BE2C (cell line): Measurements from ENCODE around the gene TENT4A.

ENCODE experiments used
- DNase-seq: peaks from one replicate; pipeline ENCODE4 v3.0.0-alpha.2; 2020
- H3K27me3 ChIP-seq: fragments of 250-450 bp; sonication (Bioruptor Pico); 2 replicates; pipeline ENCODE4 v1.5.1; 2020; ENCODE audit warnings: mild to moderate bottlenecking
- H3K36me3 ChIP-seq: fragments of 250-450 bp; sonication (Bioruptor Pico); 2 replicates; pipeline ENCODE4 v1.5.1; 2020; ENCODE audit warnings: mild to moderate bottlenecking
- H3K4me1 ChIP-seq: fragments of 250-450 bp; sonication (Bioruptor Pico); 2 replicates; pipeline ENCODE4 v1.5.1; 2020
- H3K4me3 ChIP-seq: 2 replicates; pipeline ENCODE4 v1.5.1; 2011; ENCODE audit warnings: low read depth, low read length
- H3K9me3 ChIP-seq: fragments of 250-450 bp; sonication (Bioruptor Pico); 2 replicates; pipeline ENCODE4 v1.5.1; 2020
- TF ChIP-seq, protein P1 (sequence below): IDR thresholded peaks from 2 replicates; pipeline ENCODE4 v1.5.1; 2012; ENCODE audit warnings: mild to moderate bottlenecking, low read depth, low read length

Gene TENT4A

DNA sequence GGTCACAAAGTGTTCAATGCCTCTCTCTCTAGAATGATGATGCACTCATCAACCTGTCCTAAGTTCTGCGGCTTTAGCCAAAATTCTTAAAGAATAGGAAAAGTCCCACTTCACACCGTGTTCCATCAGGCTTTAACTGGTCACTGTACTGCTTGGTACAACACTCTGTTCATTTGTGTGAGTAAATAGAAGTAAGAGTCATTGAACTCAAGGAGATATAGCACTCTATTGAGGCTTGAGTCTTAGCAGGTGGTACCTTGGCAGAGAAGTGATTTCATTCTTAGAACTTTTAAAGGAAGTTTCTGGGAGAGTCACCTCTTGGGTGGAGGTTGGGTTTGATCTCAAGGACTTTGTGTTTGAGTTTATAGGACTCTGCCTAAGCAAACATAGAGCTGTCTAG is 92.6 kb downstream of the TENT4A start:
- no peaks in the 10 kb centered on the region for H3K9me3 ChIP-seq
- TF ChIP-seq, protein P1, sequence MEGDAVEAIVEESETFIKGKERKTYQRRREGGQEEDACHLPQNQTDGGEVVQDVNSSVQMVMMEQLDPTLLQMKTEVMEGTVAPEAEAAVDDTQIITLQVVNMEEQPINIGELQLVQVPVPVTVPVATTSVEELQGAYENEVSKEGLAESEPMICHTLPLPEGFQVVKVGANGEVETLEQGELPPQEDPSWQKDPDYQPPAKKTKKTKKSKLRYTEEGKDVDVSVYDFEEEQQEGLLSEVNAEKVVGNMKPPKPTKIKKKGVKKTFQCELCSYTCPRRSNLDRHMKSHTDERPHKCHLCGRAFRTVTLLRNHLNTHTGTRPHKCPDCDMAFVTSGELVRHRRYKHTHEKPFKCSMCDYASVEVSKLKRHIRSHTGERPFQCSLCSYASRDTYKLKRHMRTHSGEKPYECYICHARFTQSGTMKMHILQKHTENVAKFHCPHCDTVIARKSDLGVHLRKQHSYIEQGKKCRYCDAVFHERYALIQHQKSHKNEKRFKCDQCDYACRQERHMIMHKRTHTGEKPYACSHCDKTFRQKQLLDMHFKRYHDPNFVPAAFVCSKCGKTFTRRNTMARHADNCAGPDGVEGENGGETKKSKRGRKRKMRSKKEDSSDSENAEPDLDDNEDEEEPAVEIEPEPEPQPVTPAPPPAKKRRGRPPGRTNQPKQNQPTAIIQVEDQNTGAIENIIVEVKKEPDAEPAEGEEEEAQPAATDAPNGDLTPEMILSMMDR, result no peak
- no peaks in the 10 kb centered on the region for H3K36me3 ChIP-seq
- no peak for DNase-seq
- no peaks in the 10 kb centered on the region for H3K27me3 ChIP-seq
- no peak overlapping the region for H3K4me3 ChIP-seq
- H3K4me1 ChIP-seq, result peaks cover 5% of the 10 kb centered on the region
